ELF-1 (cell line): ENCODE results near the gene RPL19.

Experiments
- DNase-seq: peaks from one replicate; pipeline ENCODE4 v3.0.0-alpha.2; 2016; ENCODE audit warnings: low read depth, low spot score

The RPL19 gene

GRCh38 chr17:39197380-39198185 is 2.5 kb upstream of the RPL19 start, which contains the start of gene CACNB1:
CACNB1 (minus strand) TSS chr17:39197669; CDS start chr17:39197495, 174 bp downstream.
- peak; percentile 76 for DNase-seq

DNA sequence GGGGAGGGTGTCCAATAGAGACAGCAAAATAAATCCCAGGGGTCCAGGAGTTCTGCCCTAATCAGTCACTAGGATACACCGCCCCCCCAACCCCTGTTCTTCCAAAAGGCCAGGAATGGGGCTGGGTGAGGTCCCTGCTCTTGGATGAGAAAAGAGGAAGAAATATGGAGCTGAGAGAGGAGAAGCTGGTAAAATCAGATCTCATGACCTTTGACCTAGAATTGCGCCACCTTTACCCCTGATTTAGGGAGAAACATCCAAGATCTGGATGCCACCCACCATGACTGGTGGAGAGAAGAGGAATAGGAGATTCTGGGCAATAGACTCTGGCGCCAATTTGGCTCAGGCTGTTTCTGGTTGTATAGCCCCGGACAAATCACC is 1.9 kb upstream of the RPL19 start:
- no peak for DNase-seq

GRCh38 chr17:39199820-39200069 is 338 bp upstream of the RPL19 start:
- DNase-seq, result peak; percentile 93

- DNase-seq, result no peak
Observed at GRCh38 chr17:39200957-39201510, 951 bp downstream of the RPL19 start.

- DNase-seq, result no peak
Observed at GRCh38 chr17:39204245-39204644, 4.2 kb downstream of the RPL19 start.

GRCh38 chr17:39205112-39205526 is 5.0 kb downstream of the RPL19 start:
- DNase-seq, result no peak

DNA sequence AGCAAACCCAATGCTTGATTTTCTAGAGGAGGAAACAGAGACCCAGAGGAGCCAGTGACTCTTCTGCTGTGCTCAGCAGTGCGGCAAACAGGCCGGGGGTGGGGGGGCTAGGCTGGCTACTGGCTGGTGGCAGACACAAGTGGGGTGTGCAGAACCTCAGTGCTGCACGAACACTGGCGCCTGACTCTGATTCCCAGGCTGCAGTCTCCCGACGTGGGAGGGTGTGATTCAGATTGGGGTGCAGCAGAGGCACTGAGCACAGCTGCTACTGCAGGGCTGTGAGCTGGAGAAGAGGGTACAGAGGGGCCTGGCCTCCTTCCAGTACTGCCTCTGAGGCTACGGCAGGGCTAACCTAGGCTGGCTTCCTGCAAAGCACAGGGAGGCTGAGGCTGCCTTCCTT is 8.1 kb downstream of the RPL19 start:
- no peak for DNase-seq

GRCh38 chr17:39208893-39209292 is 8.8 kb downstream of the RPL19 start:
- peak; percentile 40 for DNase-seq

DNA sequence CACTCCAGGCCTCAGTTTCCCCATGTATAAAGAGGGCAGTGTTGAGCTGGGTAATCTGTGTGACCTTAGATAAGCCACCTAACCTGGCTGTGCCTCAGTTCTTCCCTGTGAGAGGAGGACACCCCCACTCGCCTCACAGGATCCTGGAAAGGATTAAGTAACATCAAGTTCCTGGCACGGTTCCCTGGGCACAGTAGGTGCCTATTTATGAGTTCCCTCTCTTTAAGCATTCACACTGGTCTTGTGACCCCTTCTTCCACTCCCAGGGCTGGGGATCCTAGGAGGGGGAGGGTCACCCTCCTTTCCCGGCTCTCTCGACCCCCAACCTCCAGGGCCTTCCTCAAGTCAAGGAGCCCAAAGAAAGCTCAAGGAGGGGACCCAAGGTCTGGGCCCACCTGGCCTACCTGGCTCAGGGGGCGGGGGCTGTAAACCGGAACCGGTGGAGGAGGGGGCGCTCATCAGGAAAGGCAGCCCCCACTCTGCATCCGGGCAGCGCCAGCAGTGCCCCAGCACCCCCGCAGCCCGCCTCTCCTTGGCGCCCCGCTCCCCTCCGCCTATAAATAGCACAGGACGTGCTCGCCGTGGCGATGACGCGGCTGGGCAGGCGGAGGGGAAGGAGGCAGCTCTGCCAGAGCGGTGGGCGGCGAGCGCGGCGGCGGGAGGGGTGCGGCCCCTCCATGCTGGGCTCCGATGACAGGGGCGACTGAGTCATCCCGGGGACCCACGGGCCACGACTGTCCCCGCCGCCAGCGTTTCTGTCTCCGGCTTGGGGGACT is 9.4 kb downstream of the RPL19 start:
- DNase-seq, result peak; percentile 16

- DNase-seq, result no peak
Observed at GRCh38 chr17:39210093-39210434, 10.0 kb downstream of the RPL19 start.

- no peak for DNase-seq
Observed at GRCh38 chr17:39212195-39212810, 12.2 kb downstream of the RPL19 start.

DNA sequence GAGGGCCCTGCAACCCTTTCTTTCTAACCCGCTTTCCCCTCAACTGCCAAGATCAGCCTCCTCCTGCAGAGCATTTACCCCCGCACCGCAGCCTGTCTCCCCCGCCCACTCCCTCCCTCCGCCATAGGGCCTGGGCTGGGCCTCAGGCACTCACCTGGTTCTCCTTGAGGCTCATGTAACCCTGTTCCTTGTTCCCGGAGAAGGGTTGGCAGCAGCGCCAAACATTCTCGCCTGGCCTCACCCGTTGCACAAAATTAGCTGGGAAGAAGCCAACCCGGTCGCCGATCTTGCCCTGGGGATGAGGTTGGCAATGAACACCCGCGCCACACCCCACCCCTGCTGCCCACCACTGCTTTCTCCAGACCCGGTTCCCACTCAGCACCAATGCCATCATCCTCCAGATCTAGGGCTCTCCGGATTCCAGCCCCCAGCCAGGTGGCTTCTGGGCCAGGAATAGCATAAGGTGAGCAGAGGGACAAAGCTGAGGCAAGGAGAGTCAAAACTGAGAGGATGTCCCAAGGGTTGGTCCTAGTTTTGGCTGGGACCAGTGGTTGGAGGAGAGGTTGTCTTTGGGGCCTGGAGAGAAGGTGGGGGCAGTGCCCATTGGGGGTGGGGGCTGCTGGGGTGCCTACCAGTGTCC is 12.9 kb downstream of the RPL19 start:
- peak; percentile 32 for DNase-seq

DNA sequence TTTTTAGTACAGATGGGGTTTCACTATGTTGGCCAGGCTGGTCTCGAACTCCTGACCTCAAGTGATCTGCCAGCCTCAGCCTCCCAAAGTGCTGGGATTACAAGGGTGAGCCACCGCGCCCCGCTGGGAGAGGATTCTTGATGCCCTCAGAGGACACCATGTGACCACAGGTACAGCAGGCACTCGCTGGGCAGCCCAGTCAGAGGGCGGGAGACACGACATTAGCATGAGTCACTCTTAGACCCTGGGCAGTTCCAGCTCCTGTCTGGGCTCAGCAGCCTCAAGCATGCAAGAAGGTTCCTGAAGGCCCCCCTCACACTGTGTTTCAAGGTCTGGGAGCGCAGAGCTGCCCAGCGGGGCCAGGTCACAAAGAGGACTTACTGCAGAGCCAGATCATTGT is 13.8 kb downstream of the RPL19 start:
- DNase-seq, result no peak

- no peak for DNase-seq
Observed at GRCh38 chr17:39217734-39218369, 17.8 kb downstream of the RPL19 start.

DNA sequence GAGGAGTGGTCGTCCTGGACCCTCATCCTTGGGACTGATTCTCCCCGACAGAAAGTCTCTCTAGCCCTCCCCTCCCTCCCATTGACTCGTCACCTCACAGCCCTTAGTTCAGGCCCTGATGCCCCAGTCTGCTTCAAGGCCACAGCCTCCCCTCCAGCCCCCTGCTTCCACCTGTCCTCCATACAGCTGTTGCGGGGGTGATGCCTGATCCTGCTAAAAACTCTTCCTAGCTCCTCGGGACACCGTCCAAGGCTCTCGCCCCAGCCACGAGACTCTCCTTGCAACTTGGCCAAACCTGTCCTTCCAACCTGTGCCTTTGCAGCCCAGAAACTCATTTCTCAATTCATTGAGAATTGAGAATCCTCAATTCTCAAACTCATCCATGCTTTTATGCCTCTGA is 18.8 kb downstream of the RPL19 start:
- no peak for DNase-seq

DNA sequence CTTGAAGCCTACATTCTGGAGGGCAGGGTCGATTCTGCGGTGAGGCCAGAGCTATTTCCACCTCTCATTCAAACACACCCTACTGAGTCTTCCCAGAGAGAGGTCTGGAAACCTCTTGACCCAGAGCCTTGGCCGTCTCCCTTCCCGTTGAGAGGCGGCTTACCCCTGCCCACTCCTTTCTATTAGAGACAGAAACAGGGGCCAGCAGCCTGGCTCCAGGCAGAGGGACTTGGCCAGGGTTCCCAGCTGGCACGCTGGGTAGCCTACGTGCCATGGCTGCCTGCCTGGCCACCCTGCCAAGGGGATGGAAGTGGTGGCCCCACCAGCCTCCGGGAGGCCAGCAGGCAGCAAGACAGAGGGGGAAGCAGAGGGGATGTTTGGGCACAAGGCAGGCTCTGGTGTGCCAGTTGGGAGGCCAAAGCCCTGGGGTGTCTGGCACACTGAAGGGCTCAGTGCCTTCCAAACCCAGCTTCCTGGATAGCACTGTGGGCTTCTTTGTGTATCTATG is 19.6 kb downstream of the RPL19 start:
- DNase-seq, result no peak

DNA sequence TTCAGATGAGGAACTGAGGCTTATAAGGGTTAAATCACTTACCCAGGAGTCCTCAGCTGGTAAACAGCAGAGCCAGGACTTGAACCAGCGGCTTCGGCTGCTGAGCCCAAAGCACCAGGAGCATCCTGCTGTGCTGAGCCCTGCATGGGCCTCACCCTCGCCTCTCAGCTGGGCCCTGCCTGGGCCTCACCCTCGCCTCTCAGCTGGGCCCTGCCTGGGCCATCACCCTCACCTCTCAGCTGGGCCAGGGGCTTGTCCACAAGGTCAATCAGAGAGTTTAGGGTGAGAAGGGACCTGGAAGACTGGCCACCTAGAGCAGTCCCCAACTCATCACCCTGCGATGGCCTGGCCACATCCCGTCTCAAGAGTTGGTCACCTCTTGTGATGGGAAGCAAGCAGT is 21.5 kb downstream of the RPL19 start:
- DNase-seq, result no peak

GRCh38 chr17:39222151-39222550 is 22.1 kb downstream of the RPL19 start:
- no peak for DNase-seq

- no peak for DNase-seq
Observed at GRCh38 chr17:39222866-39223834, 23.1 kb downstream of the RPL19 start.
